ENCODE data around the gene INHBC.

DNA sequence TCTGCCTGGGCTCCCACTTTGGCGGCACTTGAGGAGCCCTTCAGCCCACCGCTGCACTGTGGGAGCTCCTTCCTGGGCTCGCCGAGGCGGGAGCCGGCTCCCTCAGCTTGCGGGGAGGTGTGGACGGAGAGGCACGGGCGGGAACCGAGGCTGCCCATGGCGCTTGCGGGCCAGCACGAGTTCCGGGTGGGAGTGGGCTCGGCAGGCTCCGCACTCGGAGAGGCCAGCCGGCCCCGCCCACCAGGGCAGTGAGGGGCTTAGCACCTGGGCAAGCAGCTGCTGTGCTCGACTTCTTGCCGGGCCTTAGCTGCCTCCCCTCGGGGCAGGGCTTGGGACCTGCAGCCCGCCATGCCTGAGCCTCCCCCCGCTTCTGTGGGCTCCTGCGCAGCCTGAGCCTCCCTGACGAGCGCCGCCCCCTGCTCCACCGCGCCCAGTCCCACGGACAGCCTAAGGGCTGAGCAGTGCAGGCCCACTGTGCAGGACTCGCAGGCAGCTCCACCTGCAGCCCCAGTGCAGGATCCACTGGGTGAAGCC is 48.3 kb upstream of the INHBC start:
- TF ChIP-seq POLR2A (IDR thresholded peaks at IDR 0.05): no peak
- TF ChIP-seq, protein P1, sequence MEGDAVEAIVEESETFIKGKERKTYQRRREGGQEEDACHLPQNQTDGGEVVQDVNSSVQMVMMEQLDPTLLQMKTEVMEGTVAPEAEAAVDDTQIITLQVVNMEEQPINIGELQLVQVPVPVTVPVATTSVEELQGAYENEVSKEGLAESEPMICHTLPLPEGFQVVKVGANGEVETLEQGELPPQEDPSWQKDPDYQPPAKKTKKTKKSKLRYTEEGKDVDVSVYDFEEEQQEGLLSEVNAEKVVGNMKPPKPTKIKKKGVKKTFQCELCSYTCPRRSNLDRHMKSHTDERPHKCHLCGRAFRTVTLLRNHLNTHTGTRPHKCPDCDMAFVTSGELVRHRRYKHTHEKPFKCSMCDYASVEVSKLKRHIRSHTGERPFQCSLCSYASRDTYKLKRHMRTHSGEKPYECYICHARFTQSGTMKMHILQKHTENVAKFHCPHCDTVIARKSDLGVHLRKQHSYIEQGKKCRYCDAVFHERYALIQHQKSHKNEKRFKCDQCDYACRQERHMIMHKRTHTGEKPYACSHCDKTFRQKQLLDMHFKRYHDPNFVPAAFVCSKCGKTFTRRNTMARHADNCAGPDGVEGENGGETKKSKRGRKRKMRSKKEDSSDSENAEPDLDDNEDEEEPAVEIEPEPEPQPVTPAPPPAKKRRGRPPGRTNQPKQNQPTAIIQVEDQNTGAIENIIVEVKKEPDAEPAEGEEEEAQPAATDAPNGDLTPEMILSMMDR (IDR thresholded peaks at IDR 0.05): no peak

Data from stomach (tissue), 4 donors.